Measurements from ENCODE around the gene CAPN11. TPM values are rescaled to one million over a fixed set of nuclear protein-coding genes. Genes with fewer than 3 reads are reported as not detected.

Gene CAPN11
- total and polyA plus RNA-seq, 9 of the 15 experiments (the other 6 are each of a cell fraction or from before 2014, with no cell fraction given): 0.03 to 0.61 (median 0.17) TPM; not detected in 1

DNA sequence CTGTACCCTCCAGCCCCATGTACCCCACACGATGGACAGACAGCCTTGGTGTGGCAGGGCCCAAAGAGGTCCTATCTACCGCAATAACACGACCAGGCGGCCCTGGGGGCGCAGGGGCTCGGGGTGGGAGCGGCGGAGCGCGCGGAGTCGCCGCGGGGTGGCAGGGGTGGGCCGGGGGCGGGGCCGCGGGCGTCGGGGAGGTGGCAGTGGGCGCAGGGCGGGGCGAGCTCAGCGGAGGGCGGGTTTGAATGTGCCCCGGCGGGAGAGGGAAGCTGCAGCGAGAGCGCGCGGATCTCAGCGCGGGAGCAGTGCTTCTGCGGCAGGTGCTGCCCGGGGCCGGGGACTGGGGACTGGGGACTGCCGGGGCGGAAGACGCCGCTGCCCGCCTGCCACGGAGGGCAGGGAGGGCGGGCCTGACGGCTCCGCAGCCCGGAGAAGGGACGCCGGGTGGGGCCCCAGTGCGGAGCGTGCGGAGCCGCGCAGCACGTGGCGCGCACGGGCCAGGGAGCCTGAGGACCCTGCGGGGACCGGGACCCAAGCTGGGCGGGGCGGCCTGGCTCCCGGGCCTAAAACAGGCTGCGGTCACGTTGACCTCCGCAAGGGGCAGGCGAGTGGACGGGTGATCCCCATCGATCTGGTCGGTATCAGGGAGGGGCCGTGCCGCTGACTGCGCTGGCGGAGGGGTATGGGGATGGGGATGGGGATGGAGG, 64.9 kb downstream of the CAPN11 start, which contains the start of gene SLC29A1 (continued):
- TF ChIP-seq SETDB1 (IDR thresholded peaks at IDR 0.05; ENCODE audit: low read length) (no peak), NONO (IDR thresholded peaks at IDR 0.05; ENCODE audit: low read depth in 2 of 2, low read length in 1 of 2) (peak in 1 of 2 experiments; percentile 65; a peak in 2 of 4 replicates), ELF1 (tag; IDR thresholded peaks at IDR 0.05) (no peak), ZNF507 (tag; conservative IDR thresholded peaks at IDR 0.05) (no peak), NFXL1 (CRISPR knock-in tag; IDR thresholded peaks at IDR 0.05) (no peak), ARHGAP35 (IDR thresholded peaks at IDR 0.05; ENCODE audit: partially characterized antibody) (no peak), PHTF2 (CRISPR knock-in tag; IDR thresholded peaks at IDR 0.05) (no peak), CHD1 (IDR thresholded peaks at IDR 0.05; ENCODE audit: low read length) (peak; percentile 39), SMARCC2 (IDR thresholded peaks at IDR 0.05; ENCODE audit: low read depth) (no peak), BRF1 (IDR thresholded peaks at IDR 0.05; ENCODE audit: borderline replicate concordance, extremely low read depth, insufficient read length) (no peak)
- TF ChIP-seq, protein P1, sequence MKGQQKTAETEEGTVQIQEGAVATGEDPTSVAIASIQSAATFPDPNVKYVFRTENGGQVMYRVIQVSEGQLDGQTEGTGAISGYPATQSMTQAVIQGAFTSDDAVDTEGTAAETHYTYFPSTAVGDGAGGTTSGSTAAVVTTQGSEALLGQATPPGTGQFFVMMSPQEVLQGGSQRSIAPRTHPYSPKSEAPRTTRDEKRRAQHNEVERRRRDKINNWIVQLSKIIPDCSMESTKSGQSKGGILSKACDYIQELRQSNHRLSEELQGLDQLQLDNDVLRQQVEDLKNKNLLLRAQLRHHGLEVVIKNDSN (CRISPR knock-in tag; IDR thresholded peaks at IDR 0.05): peak; percentile 71
- TF ChIP-seq, protein P2, sequence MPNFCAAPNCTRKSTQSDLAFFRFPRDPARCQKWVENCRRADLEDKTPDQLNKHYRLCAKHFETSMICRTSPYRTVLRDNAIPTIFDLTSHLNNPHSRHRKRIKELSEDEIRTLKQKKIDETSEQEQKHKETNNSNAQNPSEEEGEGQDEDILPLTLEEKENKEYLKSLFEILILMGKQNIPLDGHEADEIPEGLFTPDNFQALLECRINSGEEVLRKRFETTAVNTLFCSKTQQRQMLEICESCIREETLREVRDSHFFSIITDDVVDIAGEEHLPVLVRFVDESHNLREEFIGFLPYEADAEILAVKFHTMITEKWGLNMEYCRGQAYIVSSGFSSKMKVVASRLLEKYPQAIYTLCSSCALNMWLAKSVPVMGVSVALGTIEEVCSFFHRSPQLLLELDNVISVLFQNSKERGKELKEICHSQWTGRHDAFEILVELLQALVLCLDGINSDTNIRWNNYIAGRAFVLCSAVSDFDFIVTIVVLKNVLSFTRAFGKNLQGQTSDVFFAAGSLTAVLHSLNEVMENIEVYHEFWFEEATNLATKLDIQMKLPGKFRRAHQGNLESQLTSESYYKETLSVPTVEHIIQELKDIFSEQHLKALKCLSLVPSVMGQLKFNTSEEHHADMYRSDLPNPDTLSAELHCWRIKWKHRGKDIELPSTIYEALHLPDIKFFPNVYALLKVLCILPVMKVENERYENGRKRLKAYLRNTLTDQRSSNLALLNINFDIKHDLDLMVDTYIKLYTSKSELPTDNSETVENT (CRISPR knock-in tag; IDR thresholded peaks at IDR 0.05): peak; percentile 80; the same call in 1 of the 2 replicates
- TF ChIP-seq, protein P3, sequence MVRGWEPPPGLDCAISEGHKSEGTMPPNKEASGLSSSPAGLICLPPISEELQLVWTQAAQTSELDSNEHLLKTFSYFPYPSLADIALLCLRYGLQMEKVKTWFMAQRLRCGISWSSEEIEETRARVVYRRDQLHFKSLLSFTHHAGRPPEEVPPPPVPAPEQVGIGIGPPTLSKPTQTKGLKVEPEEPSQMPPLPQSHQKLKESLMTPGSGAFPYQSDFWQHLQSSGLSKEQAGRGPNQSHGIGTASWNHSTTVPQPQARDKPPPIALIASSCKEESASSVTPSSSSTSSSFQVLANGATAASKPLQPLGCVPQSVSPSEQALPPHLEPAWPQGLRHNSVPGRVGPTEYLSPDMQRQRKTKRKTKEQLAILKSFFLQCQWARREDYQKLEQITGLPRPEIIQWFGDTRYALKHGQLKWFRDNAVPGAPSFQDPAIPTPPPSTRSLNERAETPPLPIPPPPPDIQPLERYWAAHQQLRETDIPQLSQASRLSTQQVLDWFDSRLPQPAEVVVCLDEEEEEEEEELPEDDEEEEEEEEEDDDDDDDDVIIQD (CRISPR knock-in tag; IDR thresholded peaks at IDR 0.05): no peak
- TF ChIP-seq, protein P4, sequence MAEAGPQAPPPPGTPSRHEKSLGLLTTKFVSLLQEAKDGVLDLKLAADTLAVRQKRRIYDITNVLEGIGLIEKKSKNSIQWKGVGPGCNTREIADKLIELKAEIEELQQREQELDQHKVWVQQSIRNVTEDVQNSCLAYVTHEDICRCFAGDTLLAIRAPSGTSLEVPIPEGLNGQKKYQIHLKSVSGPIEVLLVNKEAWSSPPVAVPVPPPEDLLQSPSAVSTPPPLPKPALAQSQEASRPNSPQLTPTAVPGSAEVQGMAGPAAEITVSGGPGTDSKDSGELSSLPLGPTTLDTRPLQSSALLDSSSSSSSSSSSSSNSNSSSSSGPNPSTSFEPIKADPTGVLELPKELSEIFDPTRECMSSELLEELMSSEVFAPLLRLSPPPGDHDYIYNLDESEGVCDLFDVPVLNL (CRISPR knock-in tag; IDR thresholded peaks at IDR 0.05; ENCODE audit: low read depth): peak; percentile 81
- TF ChIP-seq, protein P5, sequence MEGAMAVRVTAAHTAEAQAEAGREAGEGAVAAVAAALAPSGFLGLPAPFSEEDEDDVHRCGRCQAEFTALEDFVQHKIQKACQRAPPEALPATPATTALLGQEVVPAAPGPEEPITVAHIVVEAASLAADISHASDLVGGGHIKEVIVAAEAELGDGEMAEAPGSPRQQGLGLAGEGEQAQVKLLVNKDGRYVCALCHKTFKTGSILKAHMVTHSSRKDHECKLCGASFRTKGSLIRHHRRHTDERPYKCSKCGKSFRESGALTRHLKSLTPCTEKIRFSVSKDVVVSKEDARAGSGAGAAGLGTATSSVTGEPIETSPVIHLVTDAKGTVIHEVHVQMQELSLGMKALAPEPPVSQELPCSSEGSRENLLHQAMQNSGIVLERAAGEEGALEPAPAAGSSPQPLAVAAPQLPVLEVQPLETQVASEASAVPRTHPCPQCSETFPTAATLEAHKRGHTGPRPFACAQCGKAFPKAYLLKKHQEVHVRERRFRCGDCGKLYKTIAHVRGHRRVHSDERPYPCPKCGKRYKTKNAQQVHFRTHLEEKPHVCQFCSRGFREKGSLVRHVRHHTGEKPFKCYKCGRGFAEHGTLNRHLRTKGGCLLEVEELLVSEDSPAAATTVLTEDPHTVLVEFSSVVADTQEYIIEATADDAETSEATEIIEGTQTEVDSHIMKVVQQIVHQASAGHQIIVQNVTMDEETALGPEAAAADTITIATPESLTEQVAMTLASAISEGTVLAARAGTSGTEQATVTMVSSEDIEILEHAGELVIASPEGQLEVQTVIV (CRISPR knock-in tag; IDR thresholded peaks at IDR 0.05; ENCODE audit: borderline replicate concordance): no peak

Data from K562 (cell line).